ENCODE measurements around the gene FRK. TPM values are rescaled to one million over a fixed set of nuclear protein-coding genes. Genes with fewer than 3 reads are reported as not detected.

Gene FRK
- polyA plus RNA-seq, 1 donor (not counting 4 experiments of a cell fraction or from before 2014, with no cell fraction given): 2.4 TPM

- no peaks in the 10 kb centered on the region for H3K9me3 ChIP-seq (ENCODE audit: control insufficient read depth, low read depth, low read length)
- H3K9ac ChIP-seq (ENCODE audit: control insufficient read depth, extremely low read depth, insufficient read depth, low read length): no peak overlapping the region
- H3K27me3 ChIP-seq (ENCODE audit: control insufficient read depth, extremely low read depth, insufficient read depth, low read length): no peaks in the 10 kb centered on the region
- no peaks in the 10 kb centered on the region for H3K36me3 ChIP-seq (ENCODE audit: control insufficient read depth in 2 of 2, extremely low read depth in 1 of 2, insufficient read depth in 2 of 2, low read length in 2 of 2)
- H2AFZ ChIP-seq (ENCODE audit: control insufficient read depth, low read length): no peak overlapping the region
- DNase-seq (ENCODE audit: low read depth, low spot score) (no peak), FAIRE-seq (no peak)
- no peak overlapping the region for H3K4me2 ChIP-seq (ENCODE audit: control insufficient read depth, extremely low read depth, insufficient read depth, low read depth, low read length)
- no peak overlapping the region for H3K27ac ChIP-seq (ENCODE audit: control insufficient read depth, insufficient read depth, low read length)
- H3K79me2 ChIP-seq (ENCODE audit: control insufficient read depth, insufficient read depth, low read length): peaks cover 2% of the 10 kb centered on the region
- no peaks in the 10 kb centered on the region for H3K9me1 ChIP-seq (ENCODE audit: control insufficient read depth, extremely low read depth, insufficient read depth, low read length)
- peaks cover 7% of the 10 kb centered on the region for H3K4me1 ChIP-seq (ENCODE audit: control insufficient read depth, extremely low read depth, insufficient read depth, low read length)
- dilution Hi-C loops (cut with MboI; ENCODE audit: extremely low pct_ligation_motif_present, low sequenced_read_pairs): no loop called here
- no peak for TF ChIP-seq CTCF (optimal IDR thresholded peaks at IDR 0.05 in 1 of 3, IDR thresholded peaks at IDR 0.05 in 1 of 3, conservative IDR thresholded peaks at IDR 0.05 in 1 of 3; ENCODE audit: extremely low read depth in 1 of 3, insufficient read depth in 2 of 3, low read length in 3 of 3)
- no peak for TF ChIP-seq EZH2 (IDR thresholded peaks at IDR 0.05; ENCODE audit: low read length)
- H4K20me1 ChIP-seq (ENCODE audit: control insufficient read depth, extremely low read depth, insufficient read depth, low read length): no peaks in the 10 kb centered on the region
- no peak overlapping the region for H3K4me3 ChIP-seq (ENCODE audit: control insufficient read depth in 2 of 3, extremely low read depth in 1 of 3, insufficient read depth in 2 of 3, low read depth in 1 of 3, low read length in 3 of 3)
Measured at GRCh38 chr6:116027801-116028200, 32.9 kb downstream of the FRK start.

GRCh38 chr6:116025405-116025804, 35.3 kb downstream of the FRK start:
- TF ChIP-seq EZH2 (IDR thresholded peaks at IDR 0.05; ENCODE audit: low read length): no peak
- TF ChIP-seq CTCF (optimal IDR thresholded peaks at IDR 0.05 in 1 of 3, IDR thresholded peaks at IDR 0.05 in 1 of 3, conservative IDR thresholded peaks at IDR 0.05 in 1 of 3; ENCODE audit: extremely low read depth in 1 of 3, insufficient read depth in 2 of 3, low read length in 3 of 3): no peak
- H3K27ac ChIP-seq (ENCODE audit: control insufficient read depth, insufficient read depth, low read length): no peak overlapping the region

More at GRCh38 chr6:116025405-116025804, 35.3 kb downstream of the FRK start:
- peaks cover 5% of the 10 kb centered on the region for H3K79me2 ChIP-seq (ENCODE audit: control insufficient read depth, insufficient read depth, low read length)
- H4K20me1 ChIP-seq (ENCODE audit: control insufficient read depth, extremely low read depth, insufficient read depth, low read length): no peaks in the 10 kb centered on the region
- dilution Hi-C loops (cut with MboI; ENCODE audit: extremely low pct_ligation_motif_present, low sequenced_read_pairs): no loop called here
- H3K36me3 ChIP-seq (ENCODE audit: control insufficient read depth in 2 of 2, extremely low read depth in 1 of 2, insufficient read depth in 2 of 2, low read length in 2 of 2): no peaks in the 10 kb centered on the region
- H3K9ac ChIP-seq (ENCODE audit: control insufficient read depth, extremely low read depth, insufficient read depth, low read length): no peak overlapping the region
- no peaks in the 10 kb centered on the region for H3K9me1 ChIP-seq (ENCODE audit: control insufficient read depth, extremely low read depth, insufficient read depth, low read length)
- no peak overlapping the region for H3K4me2 ChIP-seq (ENCODE audit: control insufficient read depth, extremely low read depth, insufficient read depth, low read depth, low read length)
- DNase-seq (ENCODE audit: low read depth, low spot score) (no peak), FAIRE-seq (no peak)
- H3K4me3 ChIP-seq (ENCODE audit: control insufficient read depth in 2 of 3, extremely low read depth in 1 of 3, insufficient read depth in 2 of 3, low read depth in 1 of 3, low read length in 3 of 3): no peak overlapping the region
- H2AFZ ChIP-seq (ENCODE audit: control insufficient read depth, low read length): no peak overlapping the region
- H3K4me1 ChIP-seq (ENCODE audit: control insufficient read depth, extremely low read depth, insufficient read depth, low read length): peaks cover 12% of the 10 kb centered on the region
- H3K27me3 ChIP-seq (ENCODE audit: control insufficient read depth, extremely low read depth, insufficient read depth, low read length): no peaks in the 10 kb centered on the region
- H3K9me3 ChIP-seq (ENCODE audit: control insufficient read depth, low read depth, low read length): no peaks in the 10 kb centered on the region

All from keratinocyte (primary cell).